CD4-positive, alpha-beta T cell treated with Interferon alpha-2 for 1 hour (primary cell): ENCODE measurements around the gene SCYGR5.

Experiments used
- DNase-seq, 2 donors: peaks; one replicate each; pipeline ENCODE4 v3.0.0-alpha.2; 2020 to 2022

SCYGR5 gene

GRCh38 chr2:227674485-227674884 is 7.9 kb downstream of the SCYGR5 start:
- no peak for DNase-seq

GRCh38 chr2:227677928-227678327 is 11.3 kb downstream of the SCYGR5 start:
- no peak for DNase-seq

GRCh38 chr2:227684258-227684657 is 17.7 kb downstream of the SCYGR5 start:
- no peak for DNase-seq

- DNase-seq: no peak
These were observed 20.6 kb downstream of the SCYGR5 start for GRCh38 chr2:227687189-227687588.

GRCh38 chr2:227696990-227697679 is 30.5 kb downstream of the SCYGR5 start:
- no peak for DNase-seq

- DNase-seq: no peak
These were observed 35.0 kb downstream of the SCYGR5 start for GRCh38 chr2:227701556-227701955.

- no peak for DNase-seq
These were observed 36.7 kb downstream of the SCYGR5 start for GRCh38 chr2:227703280-227703732.

GRCh38 chr2:227703961-227704360 is 37.4 kb downstream of the SCYGR5 start:
- no peak for DNase-seq

GRCh38 chr2:227706859-227707258 is 40.3 kb downstream of the SCYGR5 start:
- DNase-seq: no peak

- DNase-seq: no peak
These were observed 40.8 kb downstream of the SCYGR5 start for GRCh38 chr2:227707390-227707789.

- no peak for DNase-seq
These were observed 44.4 kb downstream of the SCYGR5 start for GRCh38 chr2:227710986-227711385.

GRCh38 chr2:227713291-227713690 is 46.7 kb downstream of the SCYGR5 start:
- DNase-seq: no peak

- DNase-seq: no peak
These were observed 49.9 kb downstream of the SCYGR5 start for GRCh38 chr2:227716501-227716900.
